SK-N-SH treated with all-trans-retinoic acid at 6 μM for 48 hours (cell line): ENCODE data around the gene EPHA1.

Experiments used
- ARNTL ChIP-seq: fragments of 450-650 bp; formaldehyde crosslinking; IDR thresholded peaks from 2 replicates; pipeline ENCODE4 v1.5.0; 2020; ENCODE audit warnings: low read depth, mild to moderate bottlenecking, moderate library complexity, borderline replicate concordance
- POU6F1 ChIP-seq: fragments of 250-450 bp; sonication (Bioruptor Pico); IDR thresholded peaks from 2 replicates; pipeline ENCODE4 v1.8.0; 2021; ENCODE audit warnings: low read depth, mild to moderate bottlenecking, moderate library complexity, borderline replicate concordance
- PPARA ChIP-seq: fragments of 250-450 bp; sonication (Bioruptor Pico); IDR thresholded peaks from 2 replicates; pipeline ENCODE4 v1.5.0; 2020; ENCODE audit warnings: mild to moderate bottlenecking, borderline replicate concordance
- RARB ChIP-seq: fragments of 250-450 bp; sonication (Bioruptor Pico); IDR thresholded peaks from 2 replicates; pipeline ENCODE4 v1.8.0; 2021; ENCODE audit warnings: mild to moderate bottlenecking, moderate library complexity
- TCF4 ChIP-seq: fragments of 250-450 bp; sonication (Bioruptor Pico); IDR thresholded peaks from 2 replicates; pipeline ENCODE4 v1.8.0; 2021; ENCODE audit warnings: mild to moderate bottlenecking, moderate library complexity, borderline replicate concordance
- TOX ChIP-seq: fragments of 250-450 bp; sonication (Bioruptor Pico); IDR thresholded peaks from 2 replicates; pipeline ENCODE4 v1.8.0; 2021; ENCODE audit warnings: mild to moderate bottlenecking, moderate library complexity, borderline replicate concordance
- ZC3H10 ChIP-seq: fragments of 250-450 bp; sonication (Bioruptor Pico); IDR thresholded peaks from 2 replicates; pipeline ENCODE4 v1.5.1; 2021; ENCODE audit warnings: mild to moderate bottlenecking, moderate library complexity
- ZFP3 ChIP-seq: fragments of 250-450 bp; sonication (Bioruptor Pico); IDR thresholded peaks from 2 replicates; pipeline ENCODE4 v1.5.0; 2020; ENCODE audit warnings: mild to moderate bottlenecking, moderate library complexity
- ZNF8 ChIP-seq: fragments of 450-650 bp; formaldehyde crosslinking; IDR thresholded peaks from 2 replicates; pipeline ENCODE4 v1.5.0; 2020; ENCODE audit warnings: mild to moderate bottlenecking, moderate library complexity
- TF ChIP-seq, protein P1 (sequence below): fragments of 250-450 bp; sonication (Bioruptor Pico); IDR thresholded peaks from 2 replicates; pipeline ENCODE4 v1.8.0; 2020; ENCODE audit warnings: mild to moderate bottlenecking, moderate library complexity, borderline replicate concordance
- TF ChIP-seq, protein P2 (sequence below): fragments of 250-450 bp; sonication (Bioruptor Pico); IDR thresholded peaks from 2 replicates; pipeline ENCODE4 v1.5.1; 2020; ENCODE audit warnings: low read depth, mild to moderate bottlenecking, moderate library complexity

- TF ChIP-seq, protein P1, sequence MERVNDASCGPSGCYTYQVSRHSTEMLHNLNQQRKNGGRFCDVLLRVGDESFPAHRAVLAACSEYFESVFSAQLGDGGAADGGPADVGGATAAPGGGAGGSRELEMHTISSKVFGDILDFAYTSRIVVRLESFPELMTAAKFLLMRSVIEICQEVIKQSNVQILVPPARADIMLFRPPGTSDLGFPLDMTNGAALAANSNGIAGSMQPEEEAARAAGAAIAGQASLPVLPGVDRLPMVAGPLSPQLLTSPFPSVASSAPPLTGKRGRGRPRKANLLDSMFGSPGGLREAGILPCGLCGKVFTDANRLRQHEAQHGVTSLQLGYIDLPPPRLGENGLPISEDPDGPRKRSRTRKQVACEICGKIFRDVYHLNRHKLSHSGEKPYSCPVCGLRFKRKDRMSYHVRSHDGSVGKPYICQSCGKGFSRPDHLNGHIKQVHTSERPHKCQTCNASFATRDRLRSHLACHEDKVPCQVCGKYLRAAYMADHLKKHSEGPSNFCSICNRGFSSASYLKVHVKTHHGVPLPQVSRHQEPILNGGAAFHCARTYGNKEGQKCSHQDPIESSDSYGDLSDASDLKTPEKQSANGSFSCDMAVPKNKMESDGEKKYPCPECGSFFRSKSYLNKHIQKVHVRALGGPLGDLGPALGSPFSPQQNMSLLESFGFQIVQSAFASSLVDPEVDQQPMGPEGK (CRISPR knock-in tag), result no peak; the same call in 1 of the 2 replicates
- TF ChIP-seq ZNF8 (CRISPR knock-in tag), result no peak
- TF ChIP-seq RARB (CRISPR knock-in tag), result 0 out of 2 replicates have a peak, but pooled peaks have one; percentile 27
- TF ChIP-seq ARNTL, result no peak
- TF ChIP-seq POU6F1 (CRISPR knock-in tag), result no peak
- 0 out of 2 replicates have a peak, but pooled peaks have one; percentile 20 for TF ChIP-seq ZFP3 (CRISPR knock-in tag)
- no peak for TF ChIP-seq PPARA
- TF ChIP-seq TCF4 (CRISPR knock-in tag), result no peak
- TF ChIP-seq, protein P2, sequence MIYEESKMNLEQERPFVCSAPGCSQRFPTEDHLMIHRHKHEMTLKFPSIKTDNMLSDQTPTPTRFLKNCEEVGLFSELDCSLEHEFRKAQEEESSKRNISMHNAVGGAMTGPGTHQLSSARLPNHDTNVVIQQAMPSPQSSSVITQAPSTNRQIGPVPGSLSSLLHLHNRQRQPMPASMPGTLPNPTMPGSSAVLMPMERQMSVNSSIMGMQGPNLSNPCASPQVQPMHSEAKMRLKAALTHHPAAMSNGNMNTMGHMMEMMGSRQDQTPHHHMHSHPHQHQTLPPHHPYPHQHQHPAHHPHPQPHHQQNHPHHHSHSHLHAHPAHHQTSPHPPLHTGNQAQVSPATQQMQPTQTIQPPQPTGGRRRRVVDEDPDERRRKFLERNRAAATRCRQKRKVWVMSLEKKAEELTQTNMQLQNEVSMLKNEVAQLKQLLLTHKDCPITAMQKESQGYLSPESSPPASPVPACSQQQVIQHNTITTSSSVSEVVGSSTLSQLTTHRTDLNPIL (CRISPR knock-in tag), result no peak
- no peak for TF ChIP-seq TOX (CRISPR knock-in tag)
- peak; percentile 72 for TF ChIP-seq ZC3H10 (CRISPR knock-in tag)
These were observed 21.3 kb downstream of the EPHA1 start for GRCh38 chr7:143387156-143387975.
